Ovary (tissue), 9 donors: Measurements from ENCODE around the gene TNFRSF19. TPM values are rescaled to one million over a fixed set of nuclear protein-coding genes. Genes with fewer than 3 reads are reported as not detected.

Source experiments
- DNase-seq, 5 donors: peaks; one replicate each; pipeline ENCODE4 v3.0.0-alpha.2; 2019 to 2020
- H3K27ac ChIP-seq, 2 donors: fragments of 200-600 bp; one replicate each; pipeline versions ENCODE4 v1.5.1 to v1.8.0; 2019 to 2022
- H3K27me3 ChIP-seq: fragments of 200-600 bp; one replicate; pipeline ENCODE4 v1.8.0; 2022
- H3K36me3 ChIP-seq: fragments of 200-600 bp; sonication (generic); one replicate; pipeline ENCODE4 v1.5.1; 2019
- H3K4me1 ChIP-seq: one replicate; pipeline ENCODE4 v1.8.1; 2013; ENCODE audit warnings: mild to moderate bottlenecking, moderate library complexity; ENCODE audit not compliant: insufficient read depth
- H3K4me3 ChIP-seq: fragments of 200-600 bp; sonication (generic); one replicate; pipeline ENCODE4 v1.5.1; 2017
- H3K9me3 ChIP-seq, 2 donors: fragments of 200-600 bp in 1 of 2; sonication (generic) in 1 of 2; one replicate each; pipeline versions ENCODE4 v1.5.1 to v1.8.1; 2013 to 2019; ENCODE audit warnings: mild to moderate bottlenecking in 1 of 2, moderate library complexity in 1 of 2
- EP300 ChIP-seq: sonication (generic); formaldehyde crosslinking; IDR thresholded peaks from one replicate; pipeline ENCODE4 v1.6.1; 2017; ENCODE audit warnings: antibody characterized with exemption
- POLR2A ChIP-seq: fragments of 450-650 bp; IDR thresholded peaks from one replicate; pipeline ENCODE4 v1.6.1; 2017; ENCODE audit warnings: antibody characterized with exemption, mild to moderate bottlenecking, moderate library complexity
- WGBS, 3 donors: extraction: QIAGEN DNeasy Blood & Tissue Kit in 1 of 3; methylation state at CpG; one replicate each; pipeline versions ENCODE4 v1.1.5 to v1.1.7; 2013 to 2017; 5-methylcytosine and 5-hydroxymethylcytosine counted together
- intact Hi-C, 4 donors: fragments of 100-400 bp; cut with DNase I; formaldehyde crosslinking; loops; one replicate each; pipeline versions ENCODE4 v1.11.0 to v1.15.1; 2022 to 2023
- polyA plus RNA-seq, 2 donors: library from polyadenylated mRNA; stranded (reverse); fragments of 200-250 nt in 1 of 2; fragments of 350-450 nt in 1 of 2; fragmentation: Illumina TruSeq in 1 of 2; extraction: RNeasy Lipid Tissue Mini Kit (QIAGEN cat#74804) in 1 of 2; gene quantifications; one replicate each; pipeline ENCODE4 v1.2.3, GENCODE V29; 2013 to 2014
- total RNA-seq, 7 donors: library from RNA; depleted of rRNA in 2 of 7; stranded (reverse); fragments of >200 nt in 2 of 7; fragmentation: NEBNext Ultra II Directional in 3 of 7; extraction: Animal tissue kit (Norgen Biotek cat#: 25700) in 3 of 7; gene quantifications; one replicate each; pipeline versions ENCODE4 v1.1.0 to v1.2.4, GENCODE V29; 2016 to 2023
- TF ChIP-seq, protein P1 (sequence below), 3 donors: fragments of 450-650 bp in 2 of 3; fragments of 200-600 bp in 1 of 3; IDR thresholded peaks; one replicate each; pipeline versions ENCODE4 v1.5.1 to v1.8.0; 2016 to 2022; ENCODE audit warnings: antibody characterized with exemption in 3 of 3, mild to moderate bottlenecking in 1 of 3
- donor health status: DM: no; HTN: no; CAD: no; lungs with moderate emphysema.
- donor health status: DM: no; HTN: no; CAD: no.
- donor health status: Bipolar disorder and iron deficiency.
- donor health status: DM: yes; HTN: yes; CAD: no.
- donor health status: DM: no; HTN: no; CAD: no.
- donor health status: DM: yes; HTN: yes; CAD: no.

The TNFRSF19 gene
- total and polyA plus RNA-seq, 9 donors: 2.6 to 15.3 (median 4.8) TPM

DNA sequence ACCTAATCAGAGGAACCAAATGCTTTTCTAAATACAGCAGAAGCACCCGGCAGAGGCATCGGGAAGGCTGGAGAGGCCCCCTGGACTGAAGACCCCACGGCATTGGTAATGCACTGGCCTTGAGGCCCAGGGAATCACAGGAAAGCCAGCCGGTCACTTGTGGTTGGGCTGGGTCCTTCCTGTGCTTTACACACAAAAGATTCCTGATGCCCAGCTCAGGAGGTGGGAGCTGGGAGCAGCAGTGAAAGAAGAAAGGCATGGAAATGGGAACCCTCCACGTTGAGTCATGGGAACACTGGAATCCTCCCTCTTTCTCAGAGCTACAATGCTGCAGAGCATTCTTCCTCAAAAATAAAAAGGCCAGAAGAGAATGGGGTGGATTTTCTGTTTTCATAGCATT, 126.4 kb downstream of the TNFRSF19 start:
- Histone ChIP-seq H3K4me1 (peaks cover 2% of the 10 kb centered on the region), H3K27me3 (no peaks in the 10 kb centered on the region), H3K27ac (no peak overlapping the region), H3K9me3 (no peaks in the 10 kb centered on the region), H3K36me3 (no peaks in the 10 kb centered on the region), H3K4me3 (no peak overlapping the region)
- DNase-seq: no peak
- TF ChIP-seq EP300: no peak
- TF ChIP-seq, protein P1, sequence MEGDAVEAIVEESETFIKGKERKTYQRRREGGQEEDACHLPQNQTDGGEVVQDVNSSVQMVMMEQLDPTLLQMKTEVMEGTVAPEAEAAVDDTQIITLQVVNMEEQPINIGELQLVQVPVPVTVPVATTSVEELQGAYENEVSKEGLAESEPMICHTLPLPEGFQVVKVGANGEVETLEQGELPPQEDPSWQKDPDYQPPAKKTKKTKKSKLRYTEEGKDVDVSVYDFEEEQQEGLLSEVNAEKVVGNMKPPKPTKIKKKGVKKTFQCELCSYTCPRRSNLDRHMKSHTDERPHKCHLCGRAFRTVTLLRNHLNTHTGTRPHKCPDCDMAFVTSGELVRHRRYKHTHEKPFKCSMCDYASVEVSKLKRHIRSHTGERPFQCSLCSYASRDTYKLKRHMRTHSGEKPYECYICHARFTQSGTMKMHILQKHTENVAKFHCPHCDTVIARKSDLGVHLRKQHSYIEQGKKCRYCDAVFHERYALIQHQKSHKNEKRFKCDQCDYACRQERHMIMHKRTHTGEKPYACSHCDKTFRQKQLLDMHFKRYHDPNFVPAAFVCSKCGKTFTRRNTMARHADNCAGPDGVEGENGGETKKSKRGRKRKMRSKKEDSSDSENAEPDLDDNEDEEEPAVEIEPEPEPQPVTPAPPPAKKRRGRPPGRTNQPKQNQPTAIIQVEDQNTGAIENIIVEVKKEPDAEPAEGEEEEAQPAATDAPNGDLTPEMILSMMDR (IDR thresholded peaks at IDR 0.05): no peak
- TF ChIP-seq POLR2A: no peak
- intact Hi-C loops: loop anchor here in 1 of 4 donors (10.0 kb wide), 1 partner anchor 232 kb away; no protein-coding TSS in a partner anchor
- WGBS, 3 donors: 73 to 83% (median 83%) methylated on average over 5 of the region's 5 CpGs

GRCh38 chr13:23697772-23698313, 127.6 kb downstream of the TNFRSF19 start:
- Histone ChIP-seq H3K27me3 (no peaks in the 10 kb centered on the region), H3K9me3 (no peaks in the 10 kb centered on the region), H3K36me3 (no peaks in the 10 kb centered on the region), H3K4me1 (peaks cover 2% of the 10 kb centered on the region), H3K4me3 (no peak overlapping the region), H3K27ac (no peak overlapping the region)
- intact Hi-C loops: loop anchor here in 1 of 4 donors (10.0 kb wide), 1 partner anchor 233 kb away; no protein-coding TSS in a partner anchor
- DNase-seq: no peak
- WGBS, 3 donors: 55 to 61% (median 59%) methylated on average over 1 of the region's 1 CpG
- TF ChIP-seq, protein P1 (IDR thresholded peaks at IDR 0.05): no peak
- TF ChIP-seq POLR2A: no peak

- intact Hi-C loops: loop anchor here in 1 of 4 donors (10.0 kb wide), 1 partner anchor 234 kb away; no protein-coding TSS in a partner anchor
- TF ChIP-seq EP300 (no peak), POLR2A (no peak)
- TF ChIP-seq, protein P1 (IDR thresholded peaks at IDR 0.05): no peak
- Histone ChIP-seq H3K36me3 (no peaks in the 10 kb centered on the region), H3K27me3 (no peaks in the 10 kb centered on the region), H3K4me1 (peaks cover 2% of the 10 kb centered on the region), H3K4me3 (no peak overlapping the region), H3K27ac (no peak overlapping the region), H3K9me3 (no peaks in the 10 kb centered on the region)
- DNase-seq: no peak
- 92 to 93% (median 93%) methylated on average over 2 of the region's 2 CpGs for WGBS, 3 donors
These were observed 129.1 kb downstream of the TNFRSF19 start for GRCh38 chr13:23699271-23699670.

DNA sequence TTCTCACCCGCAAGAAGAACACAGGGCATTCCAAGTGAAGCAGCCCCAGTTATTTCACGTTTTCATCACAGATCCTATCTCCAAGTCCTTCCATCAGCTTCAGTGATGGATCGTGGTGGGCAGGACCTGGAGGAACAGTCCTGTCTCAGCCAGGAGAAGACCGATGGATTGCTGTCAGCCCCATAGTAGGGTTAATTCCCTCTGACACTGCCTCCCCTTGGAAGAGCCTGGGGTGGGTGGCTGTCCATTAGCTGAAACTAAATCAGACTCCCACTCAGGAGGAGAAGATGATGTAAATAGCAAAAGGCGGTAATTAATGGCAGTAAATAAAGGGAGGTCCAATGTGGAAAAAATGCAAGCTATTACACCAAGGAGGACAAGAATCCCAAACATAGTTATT, 131.0 kb downstream of the TNFRSF19 start:
- Histone ChIP-seq H3K9me3 (no peaks in the 10 kb centered on the region), H3K27me3 (no peaks in the 10 kb centered on the region), H3K4me3 (no peak overlapping the region), H3K4me1 (peaks cover 2% of the 10 kb centered on the region), H3K27ac (peak overlapping the region in 1 of 2 donors; percentile 55), H3K36me3 (no peaks in the 10 kb centered on the region)
- intact Hi-C loops: no loop called here
- no peak for DNase-seq
- WGBS, 3 donors: 27 to 37% (median 29%) methylated on average over 5 of the region's 5 CpGs
- TF ChIP-seq, protein P1 (IDR thresholded peaks at IDR 0.05): no peak
- TF ChIP-seq POLR2A (no peak), EP300 (no peak)
